Raji (cell line): Measurements from ENCODE around the gene FAF1.

Source experiments
- POLR2A ChIP-seq: IDR thresholded peaks from 2 replicates; pipeline ENCODE4 v1.6.1; 2011; ENCODE audit warnings: low read depth, low read length, control low read depth; ENCODE audit not compliant: insufficient read depth

The FAF1 gene

DNA sequence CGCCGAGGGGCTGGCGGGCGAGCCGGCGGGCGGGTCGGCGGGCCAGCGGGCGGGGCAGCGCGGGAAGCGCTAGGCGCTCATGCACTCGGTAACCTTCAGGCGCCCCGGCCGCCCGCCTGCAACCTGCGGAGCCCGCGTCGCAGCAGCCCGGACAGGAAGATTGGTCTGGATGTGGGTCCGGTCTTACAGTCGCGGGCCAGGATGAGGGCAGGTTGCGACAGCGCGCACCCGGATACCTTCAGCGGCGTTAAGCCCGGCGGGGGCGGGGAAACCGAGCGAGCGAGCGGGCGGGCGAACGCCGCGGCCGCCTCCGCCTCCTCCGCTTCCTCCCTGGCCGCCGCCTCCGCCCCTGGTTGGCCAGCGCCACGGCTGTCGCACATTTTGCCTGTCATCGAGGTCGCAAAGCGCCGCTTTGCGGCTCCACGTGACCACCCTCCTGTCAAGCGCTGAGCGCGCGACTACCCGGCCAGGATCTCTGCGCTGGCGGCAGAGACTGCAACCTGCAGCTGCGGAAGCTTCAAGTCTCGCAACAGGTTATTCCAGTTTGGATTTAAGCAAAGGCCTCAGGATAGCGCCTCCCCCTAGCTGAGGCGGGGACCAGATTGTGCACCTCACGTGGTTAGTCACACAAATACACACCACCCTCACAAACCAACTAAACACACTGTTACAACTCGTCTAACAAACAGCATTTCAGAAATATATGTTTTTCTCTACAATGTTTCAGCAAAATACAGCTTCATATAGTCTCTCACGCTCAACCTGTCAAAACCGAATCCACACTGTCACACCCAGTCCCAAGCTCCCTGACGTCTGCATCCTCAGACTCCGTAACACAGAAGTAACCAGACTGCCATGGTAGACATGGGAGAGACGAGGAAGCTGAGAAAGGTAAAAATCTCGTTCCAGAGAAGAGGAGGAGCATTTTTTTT lies at the start of gene FAF1:
FAF1 (minus strand) TSS at position 355 of the 932 bp plus-strand sequence. CDS start 456 bp downstream, outside the sequence.
- TF ChIP-seq POLR2A = peak; percentile 94

DNA sequence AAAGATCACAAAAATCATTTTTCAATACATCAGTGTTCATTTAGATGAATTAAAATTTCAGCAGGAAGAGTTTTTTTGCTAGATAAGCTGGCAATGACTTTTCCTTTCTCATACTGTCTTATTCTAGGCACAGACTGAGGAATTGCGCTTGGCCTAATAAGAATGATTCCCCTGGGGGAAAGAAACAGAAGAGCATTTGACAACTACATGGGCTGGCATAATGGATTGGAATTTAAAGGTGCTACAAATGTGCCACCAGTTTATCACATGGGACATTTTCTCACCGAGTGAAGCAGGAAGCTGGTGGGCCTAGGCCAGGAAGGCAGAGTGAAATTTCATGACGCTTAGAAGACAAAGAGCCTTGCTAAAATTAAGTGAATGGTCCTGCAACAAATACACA lies 49.3 kb upstream of the FAF1 start:
- TF ChIP-seq POLR2A = no peak

DNA sequence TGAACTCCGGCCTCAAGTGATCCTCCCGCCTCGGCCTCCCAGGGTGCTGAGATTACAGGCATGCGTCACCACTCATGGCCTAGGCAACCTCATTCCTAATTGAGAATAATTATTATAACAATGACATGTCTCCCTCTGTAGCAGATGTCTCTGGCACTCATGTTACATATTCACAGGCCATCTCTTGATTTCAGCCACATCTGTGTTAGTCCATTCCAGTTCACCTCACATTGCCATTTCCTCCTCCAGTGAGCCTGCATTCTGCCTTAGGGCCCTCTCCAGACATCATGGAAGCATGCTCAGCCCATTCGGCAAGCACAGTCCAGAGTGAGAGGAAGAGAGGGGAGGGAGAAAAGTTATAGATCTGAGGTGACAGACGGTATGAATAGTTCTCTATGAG lies 42.4 kb upstream of the FAF1 start:
- no peak for TF ChIP-seq POLR2A

DNA sequence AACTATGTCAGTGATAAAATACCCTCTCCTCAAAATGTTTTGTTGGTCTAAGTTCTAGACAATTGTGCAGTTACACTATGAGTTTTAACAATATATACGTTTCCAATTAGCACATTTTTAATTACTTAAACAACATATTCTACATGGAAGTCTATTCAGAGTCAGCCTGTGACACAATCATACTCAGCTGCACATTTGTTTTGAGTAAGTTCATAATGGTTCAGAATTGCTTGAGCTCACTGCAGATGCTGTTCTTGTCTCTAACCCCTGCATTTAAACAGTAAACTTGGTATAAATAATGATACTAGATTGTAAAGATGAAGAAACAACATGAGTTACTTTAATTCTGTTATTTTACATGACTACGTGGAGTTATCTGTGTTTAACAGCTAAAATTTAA lies 40.6 kb upstream of the FAF1 start:
- no peak for TF ChIP-seq POLR2A

DNA sequence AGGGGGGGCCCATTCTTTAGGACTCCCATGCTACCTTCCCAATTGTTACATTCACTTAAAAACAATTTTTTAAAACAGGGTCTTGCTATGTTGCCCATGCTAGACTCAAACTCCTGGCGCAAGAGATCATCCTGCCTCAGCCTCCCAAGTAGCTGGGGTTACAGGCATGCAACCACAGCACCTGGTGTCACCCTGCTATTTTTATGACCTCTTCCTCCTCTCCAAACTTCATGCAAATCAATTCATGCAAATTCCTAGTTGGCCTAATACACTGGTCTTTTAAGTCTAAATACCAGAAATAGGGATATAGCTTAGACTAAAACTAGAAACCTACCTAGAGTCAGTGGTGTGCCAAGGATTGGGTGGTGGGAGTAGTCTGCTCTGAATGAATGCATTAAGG lies 40.1 kb upstream of the FAF1 start:
- peak; percentile 52 for TF ChIP-seq POLR2A

DNA sequence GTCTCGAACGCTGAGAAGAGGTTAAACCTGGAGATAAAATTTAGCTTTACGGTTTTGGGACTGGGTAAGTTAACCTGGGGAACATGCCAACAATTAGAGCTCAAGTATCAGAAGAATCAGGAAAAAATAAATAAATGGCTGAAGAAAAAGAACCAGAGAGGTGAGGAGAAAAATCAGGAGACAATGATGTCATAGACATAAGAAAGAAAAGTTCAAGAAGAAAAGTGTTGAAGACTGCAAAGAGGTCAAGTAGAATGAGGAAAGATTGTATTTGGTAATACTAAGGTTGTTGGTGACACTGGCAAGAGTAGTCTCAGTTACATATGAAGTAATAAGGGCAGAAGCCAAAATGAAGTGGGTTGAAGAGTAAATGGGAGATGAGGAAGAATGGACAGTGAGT lies 36.0 kb upstream of the FAF1 start:
- no peak for TF ChIP-seq POLR2A

DNA sequence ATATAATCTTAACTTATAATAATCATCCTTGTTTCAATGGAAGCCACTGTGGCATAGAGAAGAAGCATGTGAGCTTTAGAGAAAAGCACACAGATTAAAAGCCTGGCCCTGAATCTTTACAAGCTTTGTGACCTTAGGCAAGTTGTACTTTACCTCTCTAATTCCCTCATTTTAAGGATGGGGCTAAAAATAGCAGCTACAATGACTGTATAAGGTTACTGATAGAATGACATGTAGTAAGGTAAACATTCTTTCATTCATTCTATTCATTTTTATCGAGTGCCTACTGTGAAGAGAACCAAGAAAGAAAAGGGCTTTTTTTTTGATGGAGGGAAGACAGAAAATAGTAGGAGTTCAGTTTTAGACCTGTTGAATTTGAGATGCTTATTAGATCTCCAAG lies 35.6 kb upstream of the FAF1 start:
- TF ChIP-seq POLR2A = no peak

DNA sequence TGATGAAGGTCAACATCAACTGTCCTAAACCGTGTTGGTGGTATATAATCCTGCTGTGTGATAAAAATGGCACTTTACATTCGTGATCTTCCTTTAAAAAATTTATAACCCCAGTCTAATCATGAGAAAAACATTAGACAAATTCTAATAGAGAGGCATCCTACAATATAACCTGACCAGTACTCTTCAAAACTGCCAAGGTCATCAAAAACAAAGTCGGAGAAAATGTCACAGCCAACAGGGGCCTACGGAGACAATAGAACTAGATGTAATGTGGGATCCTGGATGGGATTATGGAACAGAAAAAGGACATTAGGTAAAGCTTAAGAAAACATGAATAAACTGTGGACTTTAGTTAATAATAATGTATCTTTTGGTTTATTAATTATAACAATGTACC lies 34.9 kb upstream of the FAF1 start:
- TF ChIP-seq POLR2A = no peak

DNA sequence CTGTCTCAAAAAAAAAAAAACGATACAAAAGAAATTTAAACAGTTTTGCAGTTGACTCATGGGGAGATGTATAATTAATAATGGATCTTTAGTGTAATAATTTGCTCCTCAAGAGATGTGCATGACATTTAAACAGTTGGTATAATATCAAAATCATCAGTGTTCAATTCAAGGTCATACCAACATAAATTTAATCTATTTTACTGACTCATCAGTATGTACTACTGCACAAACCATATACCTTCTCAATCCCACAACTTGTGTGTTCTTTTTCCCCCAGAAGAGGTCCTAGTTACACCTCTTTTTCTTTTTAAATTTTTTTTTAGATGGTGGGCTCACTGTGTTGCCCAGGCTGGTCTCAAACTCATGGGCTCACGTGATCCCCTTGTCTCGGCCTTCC lies 33.6 kb upstream of the FAF1 start:
- TF ChIP-seq POLR2A = no peak

DNA sequence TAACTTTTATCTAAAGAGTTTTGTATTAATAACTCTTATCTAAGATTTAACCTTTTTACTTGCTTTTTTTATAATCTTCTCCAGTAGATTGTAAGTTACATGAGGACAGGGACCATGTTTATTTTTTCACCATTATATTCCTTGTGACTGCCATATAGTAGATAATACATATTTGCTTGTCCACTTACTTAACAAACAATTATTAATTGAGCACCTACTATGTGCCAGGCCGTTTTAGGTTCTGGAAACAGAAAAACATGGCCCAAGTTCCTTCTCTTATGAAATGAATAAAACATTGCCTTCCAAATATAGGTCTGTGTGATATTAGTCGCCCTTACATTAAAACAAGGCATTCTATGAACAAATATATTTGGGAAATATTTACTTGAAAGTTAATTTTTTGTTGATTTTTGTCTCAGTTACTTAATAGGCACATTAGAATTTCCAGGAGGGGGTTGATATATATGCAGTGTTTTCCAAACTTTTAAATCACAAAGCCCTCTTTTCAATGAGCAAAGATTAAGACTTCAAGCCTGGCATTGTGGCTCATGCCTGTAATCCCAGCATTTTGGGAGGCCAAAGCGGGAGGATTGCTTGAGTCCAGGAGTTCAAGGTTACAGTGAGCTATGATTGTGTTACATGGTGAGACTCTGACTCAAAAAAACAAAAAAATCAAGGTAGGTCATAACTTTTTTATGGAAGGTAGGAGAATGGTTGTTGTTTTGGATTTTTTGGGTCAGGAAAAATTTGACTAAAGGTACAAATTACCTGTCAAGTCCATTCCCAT lies 32.7 kb upstream of the FAF1 start:
- TF ChIP-seq POLR2A = no peak

DNA sequence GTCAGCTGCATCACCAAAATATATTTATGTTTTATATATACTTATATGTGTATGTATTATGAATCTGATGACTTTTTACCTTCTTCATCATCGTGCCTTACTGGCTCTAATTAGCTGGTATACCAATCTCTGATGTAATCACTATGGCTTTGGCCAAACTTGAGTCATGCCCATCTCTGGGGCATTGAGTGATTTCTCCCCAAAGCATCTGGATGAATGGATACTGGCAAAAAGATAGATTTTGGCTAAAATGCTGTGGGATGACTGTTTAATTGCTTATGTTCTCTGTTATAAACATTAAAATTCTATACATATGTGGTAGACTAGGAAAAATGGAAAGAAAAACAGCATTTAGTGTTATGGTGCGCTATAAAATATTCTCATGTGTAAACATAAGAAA lies 29.6 kb upstream of the FAF1 start:
- TF ChIP-seq POLR2A = no peak

DNA sequence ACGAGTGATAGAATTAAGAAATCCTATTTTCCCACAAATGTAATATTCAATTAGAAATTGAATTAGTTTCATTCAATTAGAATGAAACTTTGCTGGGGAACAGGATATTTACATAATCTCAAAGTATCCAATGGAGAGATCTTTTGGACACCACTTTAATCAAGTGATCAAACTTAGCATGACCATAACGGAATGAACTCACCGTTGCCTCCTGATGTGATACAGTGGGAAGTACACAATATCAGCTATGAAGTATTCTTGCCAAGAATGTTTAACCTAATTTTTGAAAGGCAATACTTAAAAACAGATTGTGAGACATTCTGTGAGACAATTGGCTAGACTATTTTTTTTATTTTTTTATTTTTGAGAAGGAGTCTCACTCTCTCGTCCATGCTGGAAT lies 26.6 kb upstream of the FAF1 start:
- no peak for TF ChIP-seq POLR2A

DNA sequence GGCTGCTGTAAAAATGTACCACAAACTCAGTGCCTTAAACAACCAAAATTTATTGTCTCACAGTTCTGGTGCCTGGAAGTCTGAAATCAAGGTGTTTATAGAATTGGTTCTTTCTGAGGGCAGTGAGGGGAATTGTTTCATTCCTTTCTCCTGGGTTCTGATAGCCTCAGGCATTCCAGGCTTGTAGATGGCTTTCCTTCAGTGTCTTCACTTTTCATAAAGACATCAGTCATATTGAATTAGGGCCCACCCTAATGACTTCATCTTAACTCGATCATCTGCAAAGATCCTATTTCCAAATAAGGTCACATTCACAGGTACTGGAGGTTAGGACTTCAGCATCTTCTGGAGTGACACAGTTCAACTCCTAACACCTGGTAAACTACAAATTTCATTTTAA lies 25.0 kb upstream of the FAF1 start:
- TF ChIP-seq POLR2A = no peak

DNA sequence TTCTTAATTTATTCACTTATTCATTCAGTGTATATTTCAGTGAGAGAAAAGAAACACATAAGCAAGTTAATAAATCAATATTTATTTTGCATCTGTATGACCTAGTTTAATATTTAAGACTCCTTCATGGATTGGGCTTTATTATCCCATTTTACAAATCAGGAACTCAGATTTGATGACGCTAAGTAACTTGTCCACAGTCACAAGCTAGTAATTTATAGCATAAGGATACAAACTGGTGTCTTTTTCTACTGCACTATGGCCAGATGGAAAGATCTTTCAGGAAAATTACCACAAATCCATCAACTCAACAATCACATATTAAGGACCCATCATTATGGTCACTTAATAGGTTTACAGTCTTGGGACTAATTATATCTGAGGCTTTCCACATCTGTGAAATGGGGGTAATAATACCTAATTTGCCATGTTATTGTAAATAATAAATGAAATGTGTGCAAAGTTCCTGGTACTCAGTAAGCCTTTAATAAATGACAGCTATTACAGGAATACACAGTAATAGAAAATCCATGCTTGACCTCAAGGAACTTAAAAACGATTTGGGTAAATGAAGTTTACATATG lies 23.2 kb upstream of the FAF1 start:
- TF ChIP-seq POLR2A = no peak

DNA sequence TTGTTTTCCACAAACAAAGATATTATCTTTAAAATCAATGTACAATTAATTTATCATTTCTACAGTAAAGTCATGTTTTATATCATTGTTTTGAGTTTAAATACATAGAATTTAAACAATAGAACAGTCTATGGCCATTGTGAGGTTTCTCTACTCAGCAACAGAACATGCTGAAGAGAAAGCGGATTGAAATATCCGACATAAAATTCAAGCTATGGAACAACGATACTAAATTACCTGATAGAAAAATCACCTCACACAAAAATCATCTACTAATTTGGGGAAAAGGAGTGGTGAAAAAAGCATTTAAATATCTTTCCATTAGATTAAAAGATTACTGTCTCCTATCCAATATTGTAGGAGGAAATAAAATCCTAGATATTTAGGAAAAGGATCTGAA lies 22.5 kb upstream of the FAF1 start:
- no peak for TF ChIP-seq POLR2A

DNA sequence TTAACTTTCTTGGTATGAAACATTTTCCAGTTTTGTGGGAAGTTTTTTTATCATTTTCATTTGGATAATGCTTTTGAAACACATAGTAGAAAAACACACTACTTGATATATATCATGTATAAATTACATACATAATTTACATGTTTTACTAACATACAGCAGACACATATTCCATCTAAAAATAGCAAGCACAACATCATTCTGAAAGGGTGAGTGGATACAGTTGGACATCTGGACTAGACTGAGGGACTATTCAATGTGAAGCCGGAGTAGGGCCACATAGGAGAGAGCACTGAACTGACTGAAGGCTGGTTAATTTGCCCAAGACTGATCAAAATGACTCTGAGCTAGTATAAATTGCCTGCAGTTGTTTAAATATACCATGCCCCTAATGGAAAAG lies 21.7 kb upstream of the FAF1 start:
- no peak for TF ChIP-seq POLR2A
